GM18498 (cell line): ENCODE data around the gene IFITM1.
"Not testable (repeated sequence)": the region's sequence is repeated elsewhere in the genome, so short reads cannot be mapped to it uniquely, and the experiment has no call there.

Experiments
- ATAC-seq: cut with Tn5 transposase; IDR thresholded peaks from one replicate; pipeline ENCODE4 v1.9.1; 2021; ENCODE audit warnings: mild to moderate bottlenecking, moderate library complexity; ENCODE audit not compliant: unreplicated experiment

The IFITM1 gene

DNA sequence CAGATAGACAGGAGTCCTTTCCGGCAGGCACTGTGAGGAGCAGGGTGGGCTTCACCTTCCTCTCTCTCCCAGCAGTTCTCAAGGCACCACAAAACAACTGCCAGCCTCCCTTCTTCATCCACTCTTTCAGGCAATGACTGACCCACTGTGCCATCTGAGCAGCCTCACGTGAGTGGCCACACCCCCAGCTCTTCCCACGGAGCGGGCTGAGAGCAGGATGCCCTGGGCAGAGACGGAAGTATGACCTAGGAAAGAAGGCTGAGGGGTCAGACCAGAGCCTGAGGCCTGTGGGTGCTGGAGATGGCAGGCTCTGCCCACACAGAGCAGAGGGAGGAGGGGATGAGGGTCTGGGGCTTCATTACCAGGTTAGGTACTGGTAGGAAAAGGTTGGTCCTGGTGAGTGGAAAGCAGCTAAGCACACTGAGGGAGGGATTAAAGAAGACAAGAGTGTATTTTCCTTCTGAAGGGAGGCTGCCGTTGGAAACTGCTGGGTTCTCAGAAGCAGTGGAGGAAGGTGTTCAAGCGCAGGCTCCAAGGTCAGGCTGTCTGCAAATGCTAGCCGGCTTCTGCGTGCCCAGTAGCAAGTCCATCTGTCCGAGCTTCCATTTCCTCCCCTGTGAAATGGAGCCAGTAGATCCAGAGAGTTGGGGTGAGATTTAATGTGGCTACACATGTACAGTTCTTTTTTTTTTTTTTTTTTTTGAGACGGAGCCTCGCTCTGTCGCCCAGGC lies 31.0 kb upstream of the IFITM1 start:
- no peak for ATAC-seq

- ATAC-seq, result no peak
Observed at GRCh38 chr11:283405-284104, 30.3 kb upstream of the IFITM1 start.

DNA sequence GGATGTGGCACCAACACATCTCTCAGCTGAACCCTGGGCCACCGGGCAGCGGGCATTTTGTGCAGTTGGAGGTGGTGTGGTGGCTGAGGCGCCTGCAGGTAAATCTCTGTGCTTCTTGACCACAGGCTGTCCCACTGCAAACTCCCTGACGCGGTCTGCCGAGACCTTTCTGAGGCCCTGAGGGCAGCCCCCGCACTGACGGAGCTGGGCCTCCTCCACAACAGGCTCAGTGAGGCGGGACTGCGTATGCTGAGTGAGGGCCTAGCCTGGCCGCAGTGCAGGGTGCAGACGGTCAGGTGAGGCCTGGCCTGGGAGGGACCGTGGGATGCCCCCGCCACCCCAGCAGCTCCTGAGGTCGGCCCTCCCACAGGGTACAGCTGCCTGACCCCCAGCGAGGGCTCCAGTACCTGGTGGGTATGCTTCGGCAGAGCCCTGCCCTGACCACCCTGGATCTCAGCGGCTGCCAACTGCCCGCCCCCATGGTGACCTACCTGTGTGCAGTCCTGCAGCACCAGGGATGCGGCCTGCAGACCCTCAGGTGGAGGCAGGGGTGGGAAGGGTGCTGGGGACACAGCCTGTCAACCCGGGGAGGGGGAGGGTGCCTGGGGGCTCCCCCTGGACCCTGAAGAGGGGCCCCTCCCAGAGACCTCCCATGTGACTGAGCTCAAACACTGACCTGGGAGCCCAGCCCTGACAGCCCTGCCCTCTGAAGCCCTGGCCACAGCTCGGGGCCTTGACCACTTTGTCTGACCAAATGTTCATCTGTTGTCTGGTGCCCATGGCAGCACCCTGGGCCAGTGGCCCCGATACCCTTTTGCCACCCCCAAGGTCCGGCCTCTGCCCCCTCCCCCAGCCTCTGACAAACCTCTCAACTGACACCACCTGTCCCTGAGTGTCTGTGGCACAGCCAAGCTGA lies 29.5 kb upstream of the IFITM1 start:
- ATAC-seq, result no peak

- ATAC-seq, result no peak
Observed at GRCh38 chr11:285021-285893, 28.6 kb upstream of the IFITM1 start.

DNA sequence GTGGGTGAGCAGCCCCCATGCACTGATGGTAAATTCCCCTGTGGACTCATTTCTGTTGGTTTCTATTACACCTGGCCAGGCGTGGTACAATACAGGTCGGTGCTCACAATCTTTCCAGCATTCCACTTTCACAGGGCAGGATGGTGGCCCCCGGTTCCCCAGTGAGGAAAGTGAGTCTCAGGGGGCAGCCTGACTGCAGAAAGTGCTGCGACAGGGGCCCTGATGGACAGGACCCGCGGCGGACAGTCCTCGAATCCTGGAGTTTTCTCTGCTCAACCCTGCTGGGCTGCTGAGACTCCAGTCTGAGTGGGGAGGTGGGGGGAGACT lies 28.0 kb upstream of the IFITM1 start:
- no peak for ATAC-seq

DNA sequence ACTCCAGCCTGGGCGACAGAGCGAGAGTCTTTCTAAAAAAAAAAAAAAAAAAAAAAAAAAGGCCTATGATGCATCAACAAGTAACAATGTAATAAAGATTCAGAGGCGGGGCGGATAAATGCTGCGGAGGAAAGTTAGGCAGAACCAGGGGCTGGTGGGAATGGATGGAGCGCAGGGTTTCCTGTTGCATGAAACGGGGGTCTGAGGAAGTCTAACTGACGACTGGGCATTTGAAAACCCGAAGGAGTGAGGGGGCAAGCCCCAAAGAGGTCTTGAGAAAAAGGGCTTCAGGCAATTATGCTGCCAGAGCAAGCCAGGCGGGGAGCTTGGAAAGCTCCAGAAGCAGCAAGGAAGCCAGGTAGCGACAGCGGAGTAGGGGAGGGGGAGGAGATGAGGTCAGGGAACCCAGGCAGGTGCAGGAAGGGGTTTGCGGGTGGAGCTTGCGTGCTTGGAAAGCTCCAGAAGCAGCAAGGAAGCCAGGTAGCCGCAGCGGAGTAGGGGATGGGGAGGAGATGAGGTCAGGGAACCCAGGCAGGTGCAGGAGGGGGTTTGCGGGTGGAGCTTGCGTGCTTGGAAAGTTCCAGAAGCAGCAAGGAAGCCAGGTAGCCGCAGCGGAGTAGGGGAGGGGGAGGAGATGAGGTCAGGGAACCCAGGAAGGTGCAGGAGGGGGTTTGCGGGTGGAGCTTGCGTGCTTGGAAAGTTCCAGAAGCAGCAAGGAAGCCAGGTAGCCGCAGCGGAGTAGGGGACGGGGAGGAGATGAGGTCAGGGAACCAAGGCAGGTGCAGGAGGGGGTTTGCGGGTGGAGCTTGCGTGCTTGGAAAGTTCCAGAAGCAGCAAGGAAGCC lies 26.6 kb upstream of the IFITM1 start:
- ATAC-seq, result not testable (repeated sequence)

DNA sequence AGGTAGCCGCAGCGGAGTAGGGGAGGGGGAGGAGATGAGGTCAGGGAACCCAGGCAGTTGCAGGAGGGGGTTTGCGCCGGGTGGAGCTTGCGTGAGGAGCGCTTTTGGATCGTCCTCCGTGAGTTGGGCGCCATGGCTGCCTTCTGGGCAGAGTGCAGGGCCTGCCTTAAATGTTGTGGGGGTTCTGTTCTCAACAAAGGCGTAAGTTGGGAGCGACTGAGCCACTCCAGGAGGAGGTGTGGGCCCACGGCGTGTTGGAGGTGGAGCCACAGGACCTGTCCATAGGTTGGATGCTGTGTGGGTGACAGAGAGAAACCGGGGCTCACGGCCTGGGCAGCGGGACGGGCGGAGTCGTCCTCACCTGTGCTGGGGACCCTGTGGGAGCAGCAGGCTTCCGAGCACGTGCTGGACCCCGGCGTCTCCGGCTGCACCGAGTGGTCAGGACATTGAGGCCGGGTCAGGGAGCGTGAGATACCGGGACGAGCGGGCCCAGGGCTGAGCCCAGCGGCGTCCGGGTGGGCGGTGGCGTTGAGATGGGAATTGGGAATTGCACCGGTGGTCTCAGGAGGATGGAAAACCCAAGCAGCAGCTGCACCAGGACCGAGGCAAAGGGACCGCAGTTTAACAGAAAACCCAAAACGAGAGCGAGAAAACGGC lies 25.9 kb upstream of the IFITM1 start:
- ATAC-seq, result peak; percentile 8

- ATAC-seq, result peak; percentile 65
Observed at GRCh38 chr11:288478-289397, 25.1 kb upstream of the IFITM1 start, which contains the start of gene PGGHG. Gene PGGHG, plus strand, starts transcription at chr11:289126. Its CDS starts 691 bp downstream, at chr11:289817.

DNA sequence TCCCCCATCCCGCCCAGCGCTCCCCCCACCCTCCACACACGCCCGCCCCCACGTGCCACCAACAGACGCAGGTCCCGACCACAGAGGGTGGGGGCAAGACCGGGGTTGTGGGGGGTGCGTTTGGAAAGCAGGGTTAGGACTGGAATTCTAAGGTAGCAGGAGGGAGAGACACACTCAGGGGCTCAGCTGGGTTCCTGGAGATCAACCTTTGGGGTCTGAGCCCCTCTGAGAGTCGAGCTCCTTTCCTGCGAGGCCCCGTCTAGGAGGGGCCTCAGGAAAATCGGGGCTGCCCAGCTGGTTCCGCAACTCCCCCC lies 24.5 kb upstream of the IFITM1 start:
- no peak for ATAC-seq

DNA sequence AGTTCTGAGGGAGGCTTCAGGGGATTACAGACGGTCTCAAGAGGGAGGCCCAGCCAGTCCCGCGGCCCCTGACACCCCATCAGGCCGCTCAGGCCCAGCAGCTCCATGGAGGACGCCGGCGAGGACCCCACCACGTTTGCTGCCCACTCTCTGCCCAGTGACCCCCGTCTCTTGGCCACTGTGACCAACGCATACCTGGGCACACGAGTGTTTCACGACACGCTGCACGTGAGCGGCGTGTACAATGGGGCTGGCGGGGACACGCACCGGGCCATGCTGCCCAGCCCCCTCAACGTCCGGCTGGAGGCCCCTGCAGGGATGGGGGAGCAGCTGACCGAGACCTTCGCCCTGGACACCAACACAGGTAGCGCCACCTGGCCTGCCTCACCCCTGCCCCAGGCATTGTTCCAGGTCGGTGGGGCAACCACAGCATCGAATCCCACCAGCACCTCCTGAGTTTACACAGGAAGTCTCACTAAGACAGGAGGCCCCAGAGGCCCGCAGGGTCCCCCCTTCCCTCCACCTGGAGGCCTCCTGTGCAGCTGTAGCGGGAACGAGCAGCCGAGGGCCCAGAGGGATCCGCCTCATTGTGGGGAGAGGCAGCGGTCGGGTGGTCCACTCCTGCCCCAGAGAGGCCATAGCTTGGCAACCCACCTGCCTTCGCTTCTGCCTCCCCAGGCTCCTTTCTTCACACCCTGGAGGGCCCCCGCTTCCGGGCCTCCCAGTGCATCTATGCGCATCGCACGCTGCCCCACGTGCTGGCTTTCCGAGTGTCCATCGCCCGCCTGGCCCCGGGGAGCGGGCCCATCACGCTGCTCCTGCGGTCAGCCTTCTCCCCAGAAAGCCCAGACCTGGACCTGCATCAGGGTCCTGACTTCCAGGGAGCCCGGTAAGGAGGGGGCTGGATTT lies 23.9 kb upstream of the IFITM1 start:
- no peak for ATAC-seq

GRCh38 chr11:290621-291231 lies 23.1 kb upstream of the IFITM1 start:
- no peak for ATAC-seq

DNA sequence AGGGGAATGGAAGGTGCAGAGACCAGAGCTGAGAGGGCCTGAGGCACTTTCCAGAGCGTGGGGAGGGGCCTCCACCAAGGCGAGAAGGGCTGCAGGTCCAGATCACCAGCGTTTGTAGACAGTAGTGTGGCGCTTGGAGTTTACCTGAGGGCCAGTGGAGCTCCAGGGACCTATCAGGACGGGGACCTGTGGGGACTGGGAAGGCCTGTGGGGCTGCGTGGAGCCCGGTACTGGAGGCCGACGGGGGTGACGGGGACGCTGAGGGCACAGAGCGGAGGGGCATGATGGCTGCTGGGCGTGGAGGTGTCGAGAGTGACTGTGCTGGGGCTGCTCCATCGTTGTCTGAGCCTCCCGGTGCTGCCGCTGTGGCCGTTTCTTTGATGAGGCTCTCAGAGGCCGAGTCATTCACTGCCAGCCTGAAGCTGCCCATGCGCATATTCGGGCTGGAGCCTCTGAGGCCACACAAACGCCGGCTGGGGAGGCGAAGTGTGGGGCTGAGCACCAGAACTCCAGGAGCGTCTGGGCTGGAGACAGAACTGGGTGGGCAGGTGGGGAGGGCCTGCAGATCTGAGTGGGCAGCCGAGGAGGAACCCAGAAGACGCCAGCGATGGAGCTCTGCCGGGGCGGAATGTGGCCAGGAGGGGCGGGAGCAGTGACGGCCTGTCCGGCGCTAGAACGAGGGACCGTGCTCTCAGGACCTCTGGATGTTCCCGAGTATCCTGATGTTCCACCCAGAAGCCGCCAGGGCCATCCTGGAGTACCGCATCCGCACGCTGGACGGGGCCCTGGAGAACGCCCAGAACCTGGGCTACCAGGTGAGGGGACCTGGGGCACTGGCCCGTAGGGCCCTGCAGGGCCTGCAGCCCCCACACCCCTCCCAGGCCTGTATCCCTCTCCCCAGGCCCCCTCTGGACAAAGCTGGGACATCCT lies 22.3 kb upstream of the IFITM1 start:
- no peak for ATAC-seq

- no peak for ATAC-seq
Observed at GRCh38 chr11:292211-293121, 21.4 kb upstream of the IFITM1 start.

- ATAC-seq, result no peak
Observed at GRCh38 chr11:293271-293851, 20.5 kb upstream of the IFITM1 start.
